ENCODE results near the gene WAC. TPM values are rescaled to one million over a fixed set of nuclear protein-coding genes. Genes with fewer than 3 reads are reported as not detected.

Gene WAC
- total RNA-seq, 1 experiment from 2014 or later = 93.9 TPM

DNA sequence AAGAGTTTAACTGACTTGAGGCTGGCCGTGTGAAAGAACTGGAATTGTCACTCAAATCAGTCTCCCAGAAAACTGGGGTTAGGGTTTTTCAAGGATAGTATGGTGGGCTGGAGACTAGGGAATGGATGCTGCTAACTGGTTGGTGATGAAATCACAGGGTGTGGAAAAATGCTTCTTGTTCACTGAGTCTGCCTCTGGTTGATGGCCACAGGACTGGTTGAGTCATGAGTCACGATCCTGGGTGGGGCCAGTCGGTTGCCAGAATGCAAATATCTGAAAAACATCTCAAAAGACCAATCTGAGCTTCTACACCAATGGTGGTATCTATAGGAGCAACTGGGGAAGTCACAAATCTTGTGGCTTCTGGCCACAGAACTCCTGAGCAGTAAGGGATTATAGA, 128.1 kb downstream of the WAC start:
- Histone ChIP-seq H3F3A (ENCODE audit: insufficient read depth, low read depth) (no peaks in the 10 kb centered on the region), H3K4me1 (replicated peaks; ENCODE audit: insufficient read depth) (no peaks in the 10 kb centered on the region; the same call in 1 of the 2 replicates), H3K9me2 (ENCODE audit: insufficient read depth) (no peaks in the 10 kb centered on the region), H4K20me1 (ENCODE audit: insufficient read depth) (no peaks in the 10 kb centered on the region), H3K79me2 (ENCODE audit: low read depth) (no peaks in the 10 kb centered on the region), H2AFZ (no peak overlapping the region), H3K27me3 (ENCODE audit: insufficient read depth, low read depth) (no peaks in the 10 kb centered on the region), H3K36me3 (ENCODE audit: low read depth) (no peaks in the 10 kb centered on the region), H3K4me2 (no peak overlapping the region), H3K9me3 (ENCODE audit: insufficient read depth, low read depth) (no peaks in the 10 kb centered on the region), H3K27ac (no peak overlapping the region), H3K4me3 (no peak overlapping the region)
- peak; percentile 25 to 40 for DNase-seq
- intact Hi-C loops (cut with micrococcal nuclease; ENCODE audit: unreplicated experiment) = loop anchor here (5.0 kb wide), 3 partner anchors 34 to 716 kb away; no protein-coding TSS in a partner anchor
- TF ChIP-seq EZH2 (IDR thresholded peaks at IDR 0.05; ENCODE audit: low read depth) (no peak), CTCF (conservative IDR thresholded peaks at IDR 0.05) (no peak)
- ChIA-PET POLR2A (ENCODE audit: unreplicated experiment) (no interaction called here), CTCF (no interaction called here)
- no TSS peak for BruUV-seq (replicated peaks)

GRCh38 chr10:28663576-28664368, 130.9 kb downstream of the WAC start:
- CTCF ChIA-PET = interaction anchor here (0.6 to 1.8 kb wide), 6 partner anchors 35 to 641 kb away, joined by 3 to 17 read pairs (median 4); no protein-coding TSS in a partner anchor
- no peaks in the 10 kb centered on the region; the same call in 1 of the 2 replicates for H3K4me1 ChIP-seq (replicated peaks; ENCODE audit: insufficient read depth)
- no peak overlapping the region for H2AFZ ChIP-seq
- DNase-seq = peak; percentile 63 to 72
- H3K9me2 ChIP-seq (ENCODE audit: insufficient read depth) = no peaks in the 10 kb centered on the region
- H3K9me3 ChIP-seq (ENCODE audit: insufficient read depth, low read depth) = no peaks in the 10 kb centered on the region
- H3K27ac ChIP-seq = no peak overlapping the region
- no peaks in the 10 kb centered on the region for H3K79me2 ChIP-seq (ENCODE audit: low read depth)
- BruUV-seq (replicated peaks) = no TSS peak
- intact Hi-C loops (cut with micrococcal nuclease; ENCODE audit: unreplicated experiment) = loop anchor here (1.0 to 5.0 kb wide), 5 partner anchors 36 to 714 kb away; no protein-coding TSS in a partner anchor
- H3F3A ChIP-seq (ENCODE audit: insufficient read depth, low read depth) = peaks cover 3% of the 10 kb centered on the region; the same call in 1 of the 2 replicates
- no peaks in the 10 kb centered on the region for H3K36me3 ChIP-seq (ENCODE audit: low read depth)
- POLR2A ChIA-PET (ENCODE audit: unreplicated experiment) = no interaction called here
- TF ChIP-seq CTCF (conservative IDR thresholded peaks at IDR 0.05) = peak; percentile 87
- TF ChIP-seq EZH2 (IDR thresholded peaks at IDR 0.05; ENCODE audit: low read depth) = no peak
- no peaks in the 10 kb centered on the region for H4K20me1 ChIP-seq (ENCODE audit: insufficient read depth)
- no peak overlapping the region for H3K4me3 ChIP-seq
- H3K4me2 ChIP-seq = no peak overlapping the region
- H3K27me3 ChIP-seq (ENCODE audit: insufficient read depth, low read depth) = no peaks in the 10 kb centered on the region

DNA sequence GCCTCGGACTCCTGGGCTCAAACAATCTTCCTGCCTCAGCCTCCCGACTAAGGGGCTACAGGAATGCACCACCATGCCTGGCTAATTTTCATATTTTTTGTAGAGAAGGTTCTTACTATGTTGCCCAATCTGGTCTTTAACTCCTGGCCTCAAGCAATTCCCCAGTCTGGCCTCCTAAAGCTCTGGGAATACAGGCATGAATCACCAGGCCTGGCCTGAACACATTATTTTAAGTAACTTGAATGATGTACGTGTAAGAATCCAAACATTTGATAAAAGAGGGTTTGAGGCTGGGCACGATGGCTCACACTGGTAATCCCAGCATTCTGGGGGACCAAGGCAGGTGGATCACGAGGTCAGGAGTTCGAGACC, 131.4 kb downstream of the WAC start:
- Histone ChIP-seq H3K4me1 (replicated peaks; ENCODE audit: insufficient read depth) (no peaks in the 10 kb centered on the region; the same call in 1 of the 2 replicates), H3K9me3 (ENCODE audit: insufficient read depth, low read depth) (no peaks in the 10 kb centered on the region), H3K27ac (no peak overlapping the region), H3K4me3 (no peak overlapping the region), H3K36me3 (ENCODE audit: low read depth) (no peaks in the 10 kb centered on the region), H3F3A (ENCODE audit: insufficient read depth, low read depth) (peaks cover 3% of the 10 kb centered on the region; the same call in 1 of the 2 replicates), H3K4me2 (no peak overlapping the region), H3K79me2 (ENCODE audit: low read depth) (no peaks in the 10 kb centered on the region), H3K27me3 (ENCODE audit: insufficient read depth, low read depth) (no peaks in the 10 kb centered on the region), H3K9me2 (ENCODE audit: insufficient read depth) (no peaks in the 10 kb centered on the region), H4K20me1 (ENCODE audit: insufficient read depth) (no peaks in the 10 kb centered on the region), H2AFZ (no peak overlapping the region)
- DNase-seq = no peak
- CTCF ChIA-PET = interaction anchor here (0.6 to 1.8 kb wide), 4 partner anchors 35 to 640 kb away, joined by 3 to 17 read pairs (median 4); no protein-coding TSS in a partner anchor
- TF ChIP-seq EZH2 (IDR thresholded peaks at IDR 0.05; ENCODE audit: low read depth) (no peak), CTCF (conservative IDR thresholded peaks at IDR 0.05) (no peak)
- POLR2A ChIA-PET (ENCODE audit: unreplicated experiment) = no interaction called here
- intact Hi-C loops (cut with micrococcal nuclease; ENCODE audit: unreplicated experiment) = loop anchor here (1.0 to 5.0 kb wide), 5 partner anchors 37 to 713 kb away; no protein-coding TSS in a partner anchor
- BruUV-seq (replicated peaks) = no TSS peak

Measured in PC-9 (cell line).